Gastroesophageal sphincter (tissue), 3 donors: Measurements from ENCODE around the gene MRRF.

ENCODE experiments used
- POLR2A ChIP-seq, 2 donors: fragments of 450-650 bp; IDR thresholded peaks; one replicate each; pipeline ENCODE4 v1.6.1; 2017; ENCODE audit warnings: antibody characterized with exemption in 2 of 2, mild to moderate bottlenecking in 2 of 2, moderate library complexity in 1 of 2
- TF ChIP-seq, protein P1 (sequence below), 4 experiments: fragments of 200-600 bp in 2 of 4; fragments of 450-650 bp in 2 of 4; sonication (generic) in 1 of 4; IDR thresholded peaks; one replicate each; pipeline ENCODE4 v1.5.1; 2017 to 2019; ENCODE audit warnings: antibody characterized with exemption in 4 of 4, mild to moderate bottlenecking in 2 of 4, moderate library complexity in 2 of 4

DNA sequence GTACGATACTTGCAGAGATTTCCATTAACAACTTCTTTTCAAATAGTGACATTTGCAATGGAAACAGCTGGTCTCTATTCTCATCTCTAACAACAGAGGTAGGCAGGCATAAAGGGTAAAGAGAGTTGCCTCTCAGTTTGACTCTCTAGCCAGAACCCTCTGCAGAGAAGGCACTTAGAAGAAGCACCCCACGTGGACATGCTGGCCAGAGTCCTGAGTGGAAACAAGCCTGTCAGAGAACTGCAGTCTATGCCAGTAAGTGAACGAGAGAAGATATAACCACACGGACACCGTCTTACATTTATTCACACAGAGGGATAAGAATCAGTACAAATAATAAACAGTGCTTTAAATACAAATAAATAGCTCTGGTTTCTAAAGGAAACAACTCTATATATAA is 25.0 kb upstream of the MRRF start:
- TF ChIP-seq, protein P1, sequence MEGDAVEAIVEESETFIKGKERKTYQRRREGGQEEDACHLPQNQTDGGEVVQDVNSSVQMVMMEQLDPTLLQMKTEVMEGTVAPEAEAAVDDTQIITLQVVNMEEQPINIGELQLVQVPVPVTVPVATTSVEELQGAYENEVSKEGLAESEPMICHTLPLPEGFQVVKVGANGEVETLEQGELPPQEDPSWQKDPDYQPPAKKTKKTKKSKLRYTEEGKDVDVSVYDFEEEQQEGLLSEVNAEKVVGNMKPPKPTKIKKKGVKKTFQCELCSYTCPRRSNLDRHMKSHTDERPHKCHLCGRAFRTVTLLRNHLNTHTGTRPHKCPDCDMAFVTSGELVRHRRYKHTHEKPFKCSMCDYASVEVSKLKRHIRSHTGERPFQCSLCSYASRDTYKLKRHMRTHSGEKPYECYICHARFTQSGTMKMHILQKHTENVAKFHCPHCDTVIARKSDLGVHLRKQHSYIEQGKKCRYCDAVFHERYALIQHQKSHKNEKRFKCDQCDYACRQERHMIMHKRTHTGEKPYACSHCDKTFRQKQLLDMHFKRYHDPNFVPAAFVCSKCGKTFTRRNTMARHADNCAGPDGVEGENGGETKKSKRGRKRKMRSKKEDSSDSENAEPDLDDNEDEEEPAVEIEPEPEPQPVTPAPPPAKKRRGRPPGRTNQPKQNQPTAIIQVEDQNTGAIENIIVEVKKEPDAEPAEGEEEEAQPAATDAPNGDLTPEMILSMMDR (IDR thresholded peaks at IDR 0.05), result no peak
- TF ChIP-seq POLR2A (IDR thresholded peaks at IDR 0.05), result no peak
